Measurements from ENCODE around the gene PLD4.

- no peak for TF ChIP-seq CTCF (IDR thresholded peaks at IDR 0.05)
- no peak for TF ChIP-seq POLR2A (IDR thresholded peaks at IDR 0.05)
- TF ChIP-seq EP300 (IDR thresholded peaks at IDR 0.05), result no peak
Measured at GRCh38 chr14:104880584-104881210, 44.0 kb upstream of the PLD4 start.
